OCI-LY3 (cell line): Measurements from ENCODE around the gene EMID1.
"Not testable (repeated sequence)": the region's sequence is repeated elsewhere in the genome, so short reads cannot be mapped to it uniquely, and the experiment has no call there.

Experiments used
- EZH2phosphoT487 ChIP-seq: fragments of 200-600 bp; shearing (Covaris generic); IDR thresholded peaks from 2 replicates; pipeline ENCODE4 v1.6.1; 2018; ENCODE audit warnings: antibody characterized with exemption, mixed run types, low read depth
- TF ChIP-seq, protein P1 (sequence below): fragments of 200-600, 300-600 bp; sonication (generic); IDR thresholded peaks from 2 replicates; pipeline ENCODE4 v1.5.1; 2014; ENCODE audit warnings: antibody characterized with exemption, low read length, low read depth

DNA sequence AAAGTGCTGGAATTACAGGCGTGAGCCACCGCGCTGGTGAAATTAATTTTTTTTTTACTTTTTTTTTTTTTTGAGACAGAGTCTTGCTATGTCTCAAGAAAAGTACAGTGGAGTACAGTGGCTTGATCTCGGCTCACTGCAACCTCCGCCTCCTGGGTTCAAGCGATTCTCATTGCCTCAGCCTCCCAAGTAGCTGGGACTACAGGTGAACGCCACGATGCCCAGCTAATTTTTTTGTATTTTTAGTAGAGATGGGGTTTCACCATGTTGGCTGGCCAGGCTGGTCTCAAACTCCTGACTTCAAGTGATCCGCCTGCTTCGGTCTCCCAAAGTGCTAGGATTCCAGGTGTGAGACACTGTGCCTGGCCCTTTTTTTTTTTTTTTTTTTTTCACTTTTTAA is 42.2 kb downstream of the EMID1 start:
- TF ChIP-seq, protein P1, sequence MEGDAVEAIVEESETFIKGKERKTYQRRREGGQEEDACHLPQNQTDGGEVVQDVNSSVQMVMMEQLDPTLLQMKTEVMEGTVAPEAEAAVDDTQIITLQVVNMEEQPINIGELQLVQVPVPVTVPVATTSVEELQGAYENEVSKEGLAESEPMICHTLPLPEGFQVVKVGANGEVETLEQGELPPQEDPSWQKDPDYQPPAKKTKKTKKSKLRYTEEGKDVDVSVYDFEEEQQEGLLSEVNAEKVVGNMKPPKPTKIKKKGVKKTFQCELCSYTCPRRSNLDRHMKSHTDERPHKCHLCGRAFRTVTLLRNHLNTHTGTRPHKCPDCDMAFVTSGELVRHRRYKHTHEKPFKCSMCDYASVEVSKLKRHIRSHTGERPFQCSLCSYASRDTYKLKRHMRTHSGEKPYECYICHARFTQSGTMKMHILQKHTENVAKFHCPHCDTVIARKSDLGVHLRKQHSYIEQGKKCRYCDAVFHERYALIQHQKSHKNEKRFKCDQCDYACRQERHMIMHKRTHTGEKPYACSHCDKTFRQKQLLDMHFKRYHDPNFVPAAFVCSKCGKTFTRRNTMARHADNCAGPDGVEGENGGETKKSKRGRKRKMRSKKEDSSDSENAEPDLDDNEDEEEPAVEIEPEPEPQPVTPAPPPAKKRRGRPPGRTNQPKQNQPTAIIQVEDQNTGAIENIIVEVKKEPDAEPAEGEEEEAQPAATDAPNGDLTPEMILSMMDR: not testable (repeated sequence)
- TF ChIP-seq EZH2phosphoT487: not testable (repeated sequence)
